ENCODE data around the gene AZIN2.

Gene AZIN2

GRCh38 chr1:33147997-33148314, 67.0 kb downstream of the AZIN2 start:
- H3K36me3 ChIP-seq, result peaks cover 15% of the 10 kb centered on the region
- H3K27me3 ChIP-seq, result no peaks in the 10 kb centered on the region
- H3K4me3 ChIP-seq (ENCODE audit: low read depth in 1 of 2, low read length in 1 of 2), result no peak overlapping the region
- H3K4me1 ChIP-seq (ENCODE audit: control insufficient read depth in 1 of 2, insufficient read depth in 1 of 2, low read depth in 1 of 2, low read length in 1 of 2), result no peaks in the 10 kb centered on the region
- H3K9me3 ChIP-seq, result no peaks in the 10 kb centered on the region
- TF ChIP-seq CTCF (IDR thresholded peaks at IDR 0.05), result no peak
- H3K27ac ChIP-seq, result no peak overlapping the region

- peaks cover 15% of the 10 kb centered on the region for H3K36me3 ChIP-seq
- no peaks in the 10 kb centered on the region for H3K9me3 ChIP-seq
- no peak overlapping the region for H3K4me3 ChIP-seq (ENCODE audit: low read depth in 1 of 2, low read length in 1 of 2)
- H3K27me3 ChIP-seq, result no peaks in the 10 kb centered on the region
- H3K27ac ChIP-seq, result no peak overlapping the region
- no peaks in the 10 kb centered on the region for H3K4me1 ChIP-seq (ENCODE audit: control insufficient read depth in 1 of 2, insufficient read depth in 1 of 2, low read depth in 1 of 2, low read length in 1 of 2)
- no peak for TF ChIP-seq CTCF (IDR thresholded peaks at IDR 0.05)
Observed at GRCh38 chr1:33148615-33149014, 67.7 kb downstream of the AZIN2 start.

GRCh38 chr1:33149453-33150190, 68.7 kb downstream of the AZIN2 start:
- peaks cover 15% of the 10 kb centered on the region for H3K36me3 ChIP-seq
- H3K4me3 ChIP-seq (ENCODE audit: low read depth in 1 of 2, low read length in 1 of 2), result no peak overlapping the region
- no peaks in the 10 kb centered on the region for H3K27me3 ChIP-seq
- TF ChIP-seq CTCF (IDR thresholded peaks at IDR 0.05), result no peak
- no peaks in the 10 kb centered on the region for H3K9me3 ChIP-seq
- H3K4me1 ChIP-seq (ENCODE audit: control insufficient read depth in 1 of 2, insufficient read depth in 1 of 2, low read depth in 1 of 2, low read length in 1 of 2), result no peaks in the 10 kb centered on the region
- no peak overlapping the region for H3K27ac ChIP-seq

- Histone ChIP-seq H3K27ac (no peak overlapping the region), H3K4me3 (ENCODE audit: low read depth in 1 of 2, low read length in 1 of 2) (no peak overlapping the region), H3K9me3 (no peaks in the 10 kb centered on the region), H3K27me3 (no peaks in the 10 kb centered on the region), H3K36me3 (peaks cover 15% of the 10 kb centered on the region), H3K4me1 (ENCODE audit: control insufficient read depth in 1 of 2, insufficient read depth in 1 of 2, low read depth in 1 of 2, low read length in 1 of 2) (no peaks in the 10 kb centered on the region)
- no peak for TF ChIP-seq CTCF (IDR thresholded peaks at IDR 0.05)
Observed at GRCh38 chr1:33150522-33150921, 69.6 kb downstream of the AZIN2 start.

GRCh38 chr1:33151116-33151515, 70.2 kb downstream of the AZIN2 start:
- Histone ChIP-seq H3K4me3 (ENCODE audit: low read depth in 1 of 2, low read length in 1 of 2) (no peak overlapping the region), H3K36me3 (peaks cover 15% of the 10 kb centered on the region)

More at GRCh38 chr1:33151116-33151515, 70.2 kb downstream of the AZIN2 start:
- Histone ChIP-seq H3K27me3 (no peaks in the 10 kb centered on the region), H3K9me3 (no peaks in the 10 kb centered on the region), H3K27ac (no peak overlapping the region), H3K4me1 (ENCODE audit: control insufficient read depth in 1 of 2, insufficient read depth in 1 of 2, low read depth in 1 of 2, low read length in 1 of 2) (no peaks in the 10 kb centered on the region)
- TF ChIP-seq CTCF (IDR thresholded peaks at IDR 0.05), result no peak
